Liver (tissue), 9 donors: ENCODE data around the gene CNTLN. TPM values are rescaled to one million over a fixed set of nuclear protein-coding genes. Genes with fewer than 3 reads are reported as not detected.

Experiments
- DNase-seq: peaks from one replicate; pipeline ENCODE4 v3.0.0-alpha.2; 2017; ENCODE audit warnings: low spot score
- H3K27ac ChIP-seq, 2 donors: one replicate each; pipeline ENCODE4 v1.7.0; 2013; ENCODE audit warnings: inconsistent platforms in 2 of 2, low read length in 2 of 2, control low read depth in 1 of 2, low read depth in 1 of 2, mild to moderate bottlenecking in 1 of 2
- H3K27me3 ChIP-seq, 4 donors: one replicate each; pipeline versions ENCODE4 v1.6.1 to v1.7.0; 2013; ENCODE audit warnings: low read length in 3 of 4, inconsistent platforms in 1 of 4, mild to moderate bottlenecking in 1 of 4, moderate library complexity in 1 of 4; ENCODE audit not compliant: control insufficient read depth in 4 of 4, insufficient read depth in 4 of 4
- H3K36me3 ChIP-seq, 4 donors: one replicate each; pipeline versions ENCODE4 v1.6.1 to v1.7.0; 2013; ENCODE audit warnings: low read length in 3 of 4, mild to moderate bottlenecking in 3 of 4, low read depth in 1 of 4, moderate library complexity in 1 of 4; ENCODE audit not compliant: control insufficient read depth in 4 of 4, insufficient read depth in 3 of 4
- H3K4me1 ChIP-seq, 4 donors: one replicate each; pipeline versions ENCODE4 v1.6.1 to v1.7.0; 2013; ENCODE audit warnings: low read length in 3 of 4, mild to moderate bottlenecking in 3 of 4, moderate library complexity in 1 of 4; ENCODE audit not compliant: control insufficient read depth in 4 of 4, insufficient read depth in 4 of 4
- H3K4me3 ChIP-seq, 3 donors: one replicate each; pipeline versions ENCODE4 v1.6.1 to v1.7.0; 2013; ENCODE audit warnings: low read length in 3 of 3, control low read depth in 1 of 3, low read depth in 1 of 3, mild to moderate bottlenecking in 1 of 3
- H3K9ac ChIP-seq, 2 donors: one replicate each; pipeline ENCODE4 v1.7.0; 2013; ENCODE audit warnings: low read length in 2 of 2, mild to moderate bottlenecking in 2 of 2, moderate library complexity in 2 of 2, control low read depth in 1 of 2, low read depth in 1 of 2
- H3K9me3 ChIP-seq, 4 donors: one replicate each; pipeline versions ENCODE4 v1.6.1 to v1.7.0; 2013; ENCODE audit warnings: low read length in 3 of 4; ENCODE audit not compliant: control insufficient read depth in 4 of 4
- ATF3 ChIP-seq: IDR thresholded peaks from 2 replicates; pipeline ENCODE4 v1.6.1; 2016; ENCODE audit warnings: antibody characterized with exemption
- CTCF ChIP-seq: fragments of 150-350 bp; IDR thresholded peaks from 2 replicates; pipeline ENCODE4 v1.5.1; 2017; ENCODE audit warnings: improper control_type of control experiment, low read depth, low read length; ENCODE audit not compliant: missing input control
- EGR1 ChIP-seq, 2 donors: IDR thresholded peaks; 2 replicates each; pipeline ENCODE4 v1.6.1; 2016 to 2018; ENCODE audit warnings: antibody characterized with exemption in 2 of 2, low read depth in 2 of 2
- FOXA1 ChIP-seq: IDR thresholded peaks from 2 replicates; pipeline ENCODE4 v1.6.1; 2016; ENCODE audit warnings: antibody characterized with exemption
- FOXA2 ChIP-seq: IDR thresholded peaks from 2 replicates; pipeline ENCODE4 v1.6.1; 2016; ENCODE audit warnings: antibody characterized with exemption
- GABPA ChIP-seq, 2 donors: IDR thresholded peaks in 1 of 2; conservative IDR thresholded peaks in 1 of 2; 2 replicates each; pipeline ENCODE4 v1.6.1; 2016; ENCODE audit warnings: antibody characterized with exemption in 2 of 2, mild to moderate bottlenecking in 1 of 2, moderate library complexity in 1 of 2
- HNF4G ChIP-seq: IDR thresholded peaks from 2 replicates; pipeline ENCODE4 v1.6.1; 2016; ENCODE audit warnings: antibody characterized with exemption
- JUND ChIP-seq, 2 donors: IDR thresholded peaks; 2 replicates each; pipeline ENCODE4 v1.6.1; 2016; ENCODE audit warnings: antibody characterized with exemption in 2 of 2
- MAX ChIP-seq: IDR thresholded peaks from 2 replicates; pipeline ENCODE4 v1.6.1; 2016; ENCODE audit warnings: antibody characterized with exemption
- NR2F2 ChIP-seq: IDR thresholded peaks from 2 replicates; pipeline ENCODE4 v1.6.1; 2016; ENCODE audit warnings: antibody characterized with exemption
- RAD21 ChIP-seq, 2 donors: IDR thresholded peaks; 2 replicates each; pipeline ENCODE4 v1.6.1; 2016; ENCODE audit warnings: antibody characterized with exemption in 2 of 2, mild to moderate bottlenecking in 2 of 2
- REST ChIP-seq: IDR thresholded peaks from 2 replicates; pipeline ENCODE4 v1.6.1; 2016; ENCODE audit warnings: antibody characterized with exemption, mild to moderate bottlenecking
- RXRA ChIP-seq, 2 donors: IDR thresholded peaks; 2 replicates each; pipeline ENCODE4 v1.6.1; 2017 to 2018; ENCODE audit warnings: antibody characterized with exemption in 2 of 2, mild to moderate bottlenecking in 1 of 2
- SP1 ChIP-seq: IDR thresholded peaks from 2 replicates; pipeline ENCODE4 v1.6.1; 2018; ENCODE audit warnings: antibody characterized with exemption, mild to moderate bottlenecking
- TAF1 ChIP-seq: conservative IDR thresholded peaks from 2 replicates; pipeline ENCODE4 v1.6.1; 2016; ENCODE audit warnings: antibody characterized with exemption, mild to moderate bottlenecking
- YY1 ChIP-seq: IDR thresholded peaks from 2 replicates; pipeline ENCODE4 v1.6.1; 2016; ENCODE audit warnings: antibody characterized with exemption, mild to moderate bottlenecking
- ZBTB33 ChIP-seq: IDR thresholded peaks from 2 replicates; pipeline ENCODE4 v1.6.1; 2016; ENCODE audit warnings: antibody characterized with exemption
- WGBS: extraction: QIAGEN DNeasy Blood & Tissue Kit; methylation state at CpG from one replicate; pipeline ENCODE4 v1.1.7; 2013; 5-methylcytosine and 5-hydroxymethylcytosine counted together
- polyA plus RNA-seq, 2 donors: library from polyadenylated mRNA; stranded (reverse) in 1 of 2; unstranded in 1 of 2; fragments of 200-250 nt in 1 of 2; fragments of >200 nt in 1 of 2; fragmentation: Nextera tagmentation in 1 of 2; extraction: Ambion mirVana in 1 of 2; gene quantifications; one replicate each; pipeline versions ENCODE4 v1.2.1 to v1.2.3, GENCODE V29; 2013 to 2015
- total RNA-seq, 2 donors: library from RNA; depleted of rRNA; stranded (reverse); fragments of >200 nt; gene quantifications; one replicate each; pipeline ENCODE4 v1.2.3, GENCODE V29; 2014
- donor health status: healthy.
- donor health status: healthy.
- donor health status: healthy.
- donor health status: healthy.
- donor health status: healthy.

Gene CNTLN
- total and polyA plus RNA-seq, 4 donors: 2.8 to 31.4 (median 11.0) TPM

- TF ChIP-seq REST (no peak), YY1 (no peak)
Measured at GRCh38 chr9:17318821-17319320, 184.0 kb downstream of the CNTLN start (continued).

GRCh38 chr9:17319864-17320263 lies 185.0 kb downstream of the CNTLN start:
- DNase-seq: no peak
- TF ChIP-seq EGR1 (IDR thresholded peaks at IDR 0.05; ENCODE audit: low read depth in 2 of 2) (no peak), MAX (no peak), REST (no peak), ZBTB33 (no peak), FOXA1 (no peak), ATF3 (no peak), GABPA (IDR thresholded peaks at IDR 0.05 in 1 of 2, conservative IDR thresholded peaks at IDR 0.05 in 1 of 2) (no peak), HNF4G (no peak), RAD21 (IDR thresholded peaks at IDR 0.05) (no peak), NR2F2 (no peak), SP1 (no peak), RXRA (IDR thresholded peaks at IDR 0.05) (no peak), CTCF (no peak), JUND (IDR thresholded peaks at IDR 0.05) (no peak), YY1 (no peak), TAF1 (no peak), FOXA2 (no peak)
- H3K27me3 ChIP-seq: no peaks in the 10 kb centered on the region
- H3K27ac ChIP-seq: no peak overlapping the region
- no peak overlapping the region for H3K9ac ChIP-seq
- no peaks in the 10 kb centered on the region for H3K9me3 ChIP-seq
- H3K36me3 ChIP-seq: peaks cover 0 to 6% (median 2%) of the 10 kb centered on the region in 4 donors
- H3K4me1 ChIP-seq: no peaks in the 10 kb centered on the region
- 79% methylated on average over 1 of the region's 1 CpG for WGBS
- no peak overlapping the region for H3K4me3 ChIP-seq
